Suprapubic skin (tissue), 4 donors: ENCODE measurements around the gene COLGALT1.

Source experiments
- CTCF ChIP-seq, 2 donors: fragments of 200-600 bp in 1 of 2; fragments of 450-650 bp in 1 of 2; sonication (generic) in 1 of 2; IDR thresholded peaks; one replicate each; pipeline ENCODE4 v1.5.1; 2016 to 2019; ENCODE audit warnings: antibody characterized with exemption in 2 of 2, mild to moderate bottlenecking in 1 of 2, moderate library complexity in 1 of 2
- EP300 ChIP-seq: sonication (generic); formaldehyde crosslinking; IDR thresholded peaks from one replicate; pipeline ENCODE4 v1.6.1; 2017; ENCODE audit warnings: antibody characterized with exemption
- POLR2AphosphoS5 ChIP-seq, 3 donors: sonication (generic); formaldehyde crosslinking; IDR thresholded peaks; one replicate each; pipeline ENCODE4 v1.6.1; 2017; ENCODE audit warnings: antibody characterized with exemption in 3 of 3

- TF ChIP-seq CTCF (IDR thresholded peaks at IDR 0.05) (no peak), POLR2AphosphoS5 (IDR thresholded peaks at IDR 0.05) (no peak), EP300 (no peak)
Observed at GRCh38 chr19:17534767-17535166, 20.7 kb upstream of the COLGALT1 start.
